ENCODE data around the gene POU6F2.

Gene POU6F2

DNA sequence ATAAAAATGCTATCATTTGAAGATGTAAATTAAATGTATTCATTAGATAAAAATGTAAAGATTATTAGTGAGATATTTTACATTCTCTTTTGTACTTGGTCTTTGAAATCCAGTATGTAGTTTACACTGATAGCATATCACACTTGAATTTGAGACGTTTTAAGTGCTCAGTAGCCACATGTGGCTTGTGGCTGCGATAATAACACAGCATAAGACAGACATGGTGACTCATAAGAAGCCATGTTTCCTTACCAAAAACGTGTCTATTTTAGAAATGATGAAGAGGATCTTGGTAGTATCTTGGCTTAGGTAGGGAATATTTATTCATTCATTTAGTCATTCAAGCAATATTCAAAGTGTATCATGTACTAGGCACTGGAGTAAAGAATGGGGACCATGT is 149.3 kb downstream of the POU6F2 start:
- no peak for DNase-seq (ENCODE audit: low read depth in 2 of 2)

DNA sequence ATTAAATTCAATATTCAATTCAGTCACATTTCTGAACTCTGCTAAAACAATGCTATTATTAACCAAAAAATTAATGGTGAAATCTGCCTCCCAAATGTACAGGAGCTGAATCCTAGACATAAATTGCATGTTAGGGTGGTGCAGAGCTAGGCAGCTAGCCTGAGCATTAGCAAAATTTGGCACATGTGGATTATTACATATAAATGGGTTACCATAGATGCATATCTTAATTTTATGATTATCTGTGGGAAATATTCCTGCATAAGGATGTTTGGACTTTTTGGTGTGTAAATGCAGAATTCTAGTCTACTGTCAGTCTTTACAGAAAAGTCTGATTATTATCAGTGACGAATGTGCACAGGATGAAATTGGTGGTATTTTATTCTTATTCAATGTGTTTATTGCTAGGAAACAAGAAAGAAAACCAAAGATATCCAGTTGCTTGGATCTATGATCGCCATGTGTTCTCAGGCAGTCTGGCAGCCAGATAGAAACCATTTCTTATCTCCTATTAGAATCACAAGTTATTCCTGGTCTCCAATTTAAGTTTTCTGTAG is 150.7 kb downstream of the POU6F2 start:
- DNase-seq (ENCODE audit: low read depth in 2 of 2), result no peak

DNA sequence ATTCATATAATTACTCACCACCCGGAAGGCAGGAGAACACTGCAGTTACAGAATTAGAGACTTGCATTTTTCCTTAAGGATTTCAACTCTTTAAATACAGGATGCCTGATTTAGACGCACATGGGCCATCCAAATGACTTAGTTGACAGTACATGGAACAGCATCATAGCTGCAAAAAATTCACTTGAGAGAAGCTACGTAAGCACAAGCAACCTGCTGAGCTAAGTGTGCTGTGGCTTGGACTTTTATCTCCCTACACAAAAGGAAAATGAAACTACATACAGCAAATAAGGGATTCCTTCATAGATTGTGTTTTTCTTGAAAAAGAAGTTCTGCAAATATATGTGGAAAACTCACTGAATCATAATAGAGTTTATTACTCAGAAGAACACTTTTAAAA is 152.6 kb downstream of the POU6F2 start:
- no peak for DNase-seq (ENCODE audit: low read depth in 2 of 2)

DNA sequence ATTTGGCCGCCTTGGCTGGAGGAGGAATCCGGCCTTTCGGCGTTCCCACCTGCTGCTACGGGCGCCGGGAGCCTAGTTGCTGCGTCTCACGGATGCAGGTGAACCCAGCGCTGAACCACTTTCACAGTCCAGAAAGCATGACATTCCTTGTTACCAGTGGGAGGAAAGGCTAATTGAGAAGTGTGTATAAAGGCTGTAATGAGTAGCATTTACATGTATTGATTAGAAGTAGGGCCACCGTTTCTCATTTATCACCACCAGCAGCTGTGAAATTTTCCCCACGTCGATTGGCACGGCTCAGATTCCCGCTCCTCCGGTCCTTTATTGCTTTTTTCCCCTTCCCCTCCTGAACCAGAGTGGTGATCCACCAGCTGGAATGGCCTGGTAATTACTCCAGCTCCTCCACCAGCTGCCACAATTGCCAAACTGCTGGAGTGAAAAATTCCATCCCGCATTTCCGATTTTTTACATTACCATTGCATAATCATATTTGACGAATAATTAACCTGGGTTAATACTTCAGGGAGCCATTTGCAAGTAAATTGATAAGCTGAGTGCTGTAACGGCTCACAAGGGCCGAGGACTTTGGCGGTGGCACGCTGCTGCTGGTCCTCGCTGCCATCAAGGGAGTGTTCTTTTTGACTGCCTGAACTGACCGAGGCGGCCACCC is 153.3 kb downstream of the POU6F2 start:
- DNase-seq (ENCODE audit: low read depth in 2 of 2), result no peak

DNA sequence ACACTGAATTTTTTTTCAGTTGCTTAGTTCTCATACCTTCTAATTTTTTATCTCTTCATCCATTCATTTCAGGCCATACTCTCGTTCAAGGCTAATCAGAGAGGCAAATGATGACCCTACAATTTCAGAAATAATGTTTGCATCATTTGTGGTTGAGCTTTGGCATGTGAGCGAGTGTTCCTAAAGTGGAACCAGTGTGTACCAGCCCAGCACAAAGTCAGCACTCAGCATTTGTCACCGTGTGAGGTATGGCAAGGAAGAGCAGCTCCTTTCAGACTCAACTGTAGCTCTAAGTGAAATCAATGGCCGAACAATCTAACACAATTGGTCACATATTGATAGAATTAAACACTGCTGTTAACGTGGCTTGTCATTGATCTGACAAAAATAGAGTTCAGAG is 154.6 kb downstream of the POU6F2 start:
- no peak for DNase-seq (ENCODE audit: low read depth in 2 of 2)

DNA sequence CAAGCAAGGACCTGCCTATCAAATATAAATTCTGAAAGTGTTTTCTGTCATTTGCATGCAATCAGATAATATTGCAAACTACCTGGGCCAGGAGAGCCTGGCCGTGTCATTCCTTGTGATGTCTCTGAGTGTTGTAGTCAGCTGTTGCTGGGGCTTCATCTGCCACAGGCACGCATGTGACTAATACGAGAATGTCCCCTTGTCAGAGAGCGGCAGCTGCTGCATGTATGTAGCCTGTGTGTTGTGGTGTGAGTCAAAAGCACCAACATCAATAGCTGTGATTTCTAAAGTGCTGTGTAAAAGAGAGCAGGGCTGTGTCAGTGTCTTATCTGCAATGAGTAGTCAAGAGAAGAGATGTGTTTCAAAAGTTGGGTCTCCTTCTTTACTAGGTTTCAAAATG is 155.4 kb downstream of the POU6F2 start:
- no peak for DNase-seq (ENCODE audit: low read depth in 2 of 2)

DNA sequence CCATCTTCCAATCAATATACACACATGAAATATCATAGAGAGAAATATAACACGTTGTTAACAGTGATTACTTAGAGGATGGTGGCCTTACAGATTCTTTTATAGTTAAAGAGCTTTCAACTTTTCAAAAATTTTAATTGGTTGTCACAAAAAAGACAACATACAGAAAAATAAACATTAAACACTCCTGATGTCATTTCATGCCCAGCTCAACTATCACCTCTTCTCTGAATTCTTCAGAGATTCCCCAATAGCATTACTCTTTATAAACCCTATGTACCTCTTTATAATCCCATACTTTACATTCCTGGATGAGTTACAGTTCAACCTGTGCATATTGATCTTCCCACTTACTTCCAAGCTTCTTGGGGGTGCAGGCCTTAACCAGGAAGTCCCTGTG is 159.8 kb downstream of the POU6F2 start:
- no peak for DNase-seq (ENCODE audit: low read depth in 2 of 2)

DNA sequence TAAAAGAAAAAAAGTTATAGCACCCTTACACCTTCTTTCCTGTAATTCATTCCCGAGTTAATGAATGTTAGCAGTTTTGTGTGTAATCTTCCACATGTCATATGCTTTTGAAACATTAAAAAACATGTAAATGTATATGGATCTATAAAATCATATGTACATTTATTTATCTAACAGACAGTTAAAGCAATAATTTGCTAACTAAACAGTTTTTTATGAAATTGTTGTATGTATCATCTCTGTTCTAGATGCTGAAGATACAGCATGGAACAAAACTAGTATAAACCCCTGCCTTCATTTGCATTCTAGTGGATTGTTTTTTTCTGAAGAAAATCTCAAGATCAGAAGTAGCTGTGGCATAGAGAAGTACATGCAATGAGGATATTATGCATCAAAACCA is 165.0 kb downstream of the POU6F2 start:
- no peak for DNase-seq (ENCODE audit: low read depth in 2 of 2)

DNA sequence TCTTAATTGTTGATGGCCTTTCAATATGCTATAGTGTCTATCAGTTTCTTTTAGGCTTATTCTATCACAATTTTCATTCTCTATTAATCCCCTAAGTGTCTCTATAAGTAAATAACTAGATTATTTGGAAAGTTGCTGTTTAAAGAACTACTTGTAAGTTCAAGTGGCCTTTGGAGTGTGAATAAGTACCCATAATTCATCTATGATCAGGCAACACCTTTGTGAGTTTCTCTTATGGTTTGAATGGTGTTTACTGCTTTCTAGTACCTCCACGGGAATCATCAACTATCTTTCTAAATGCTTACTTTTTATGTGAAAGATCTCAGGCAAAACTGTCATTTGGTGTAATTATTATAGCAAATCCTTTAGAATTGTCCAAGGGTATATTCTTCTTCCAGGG is 166.7 kb downstream of the POU6F2 start:
- DNase-seq (ENCODE audit: low read depth in 2 of 2), result no peak

DNA sequence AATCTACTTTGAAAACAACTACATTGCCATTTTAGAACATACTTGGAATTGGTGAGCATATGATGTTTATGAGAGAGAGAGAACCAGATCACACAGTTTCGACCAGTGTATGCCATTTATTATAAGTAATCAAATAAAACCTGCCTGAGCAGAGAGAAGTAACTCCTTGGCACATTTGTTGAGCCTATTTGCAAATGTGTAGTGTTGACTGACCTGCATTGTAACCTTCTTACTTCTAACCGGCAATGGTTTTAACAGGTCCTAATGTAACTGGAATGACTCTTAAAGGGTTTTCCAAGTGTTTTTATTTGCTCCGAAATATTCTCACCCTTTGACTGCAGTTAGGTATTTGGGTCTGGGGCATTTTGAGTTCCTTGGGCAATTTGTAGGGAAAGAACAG is 167.6 kb downstream of the POU6F2 start:
- DNase-seq (ENCODE audit: low read depth in 2 of 2), result no peak

DNA sequence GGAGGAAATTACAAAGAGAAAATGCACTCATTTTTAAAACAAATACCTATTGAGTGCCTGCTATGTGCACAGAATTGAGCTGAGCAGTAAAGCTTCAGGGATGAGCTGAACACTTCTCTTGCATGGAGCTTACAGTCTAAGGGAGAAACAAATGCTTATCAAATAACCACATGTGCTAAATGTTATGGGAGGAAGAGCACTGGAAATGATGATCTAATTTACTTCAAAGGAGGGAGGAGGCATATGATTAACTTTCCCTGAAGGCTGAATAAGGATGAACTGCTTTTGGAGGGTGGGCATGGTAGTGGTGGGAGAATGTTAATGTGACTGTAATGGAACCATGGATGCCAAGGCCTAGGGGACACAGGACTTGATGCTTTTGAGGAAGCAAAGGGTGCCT is 168.2 kb downstream of the POU6F2 start:
- DNase-seq (ENCODE audit: low read depth in 2 of 2), result no peak

DNA sequence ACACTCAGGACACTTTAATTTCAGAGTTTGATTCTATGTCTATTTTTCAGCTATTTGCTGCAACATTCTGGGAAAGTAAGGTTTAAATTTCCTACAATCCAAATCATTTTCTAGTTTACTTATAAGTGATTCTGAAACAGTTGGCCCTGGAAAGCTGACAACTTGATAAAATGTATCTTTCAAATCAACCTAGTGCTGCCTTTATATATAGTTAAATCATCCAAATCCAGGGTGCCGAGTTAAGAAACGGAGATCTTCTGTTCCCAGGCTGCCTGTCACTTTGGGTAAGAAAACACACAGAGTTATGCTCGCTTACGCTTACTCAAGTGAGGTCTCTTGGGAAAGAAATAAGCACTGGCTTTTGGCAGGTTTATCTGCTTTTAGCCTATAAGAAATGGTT is 175.0 kb downstream of the POU6F2 start:
- DNase-seq (ENCODE audit: low read depth in 2 of 2), result no peak

DNA sequence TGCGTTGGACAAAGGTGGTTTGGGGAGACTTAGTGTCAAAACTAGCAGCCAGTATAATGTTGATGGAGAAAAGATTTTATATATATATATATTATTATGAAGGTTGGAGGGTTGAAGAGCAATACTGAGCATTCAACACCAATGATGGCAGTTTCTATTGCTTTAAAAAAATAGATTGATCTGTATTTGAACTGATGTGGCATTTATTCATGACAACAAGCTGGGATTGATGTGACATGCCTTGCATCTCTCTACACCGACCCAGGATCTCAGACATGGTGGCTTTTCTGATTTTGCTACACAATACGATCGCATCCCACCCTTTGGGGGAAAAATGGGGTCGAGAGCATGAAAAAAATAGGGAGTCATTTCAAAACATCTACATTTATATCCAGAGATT is 175.4 kb downstream of the POU6F2 start:
- DNase-seq (ENCODE audit: low read depth in 2 of 2), result no peak

DNA sequence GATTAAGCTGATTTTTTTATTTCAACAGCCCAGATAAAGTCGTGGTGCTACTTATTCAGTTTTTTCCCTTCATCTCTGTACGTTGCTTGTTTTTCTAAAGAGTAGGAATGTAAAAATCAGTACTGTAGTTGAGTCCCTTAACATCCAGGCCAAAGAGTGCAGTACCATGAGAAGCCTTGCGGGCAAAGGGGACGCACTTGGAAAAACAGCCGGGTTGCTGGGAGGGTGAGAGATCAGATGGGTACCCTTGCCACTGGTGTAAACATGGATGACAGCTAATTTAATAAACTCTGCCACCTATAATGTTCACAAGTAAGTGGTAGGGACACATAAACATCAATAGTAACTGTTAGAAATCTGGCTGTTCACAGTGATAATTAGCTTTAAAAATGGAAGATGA is 175.9 kb downstream of the POU6F2 start:
- no peak for DNase-seq (ENCODE audit: low read depth in 2 of 2)

DNA sequence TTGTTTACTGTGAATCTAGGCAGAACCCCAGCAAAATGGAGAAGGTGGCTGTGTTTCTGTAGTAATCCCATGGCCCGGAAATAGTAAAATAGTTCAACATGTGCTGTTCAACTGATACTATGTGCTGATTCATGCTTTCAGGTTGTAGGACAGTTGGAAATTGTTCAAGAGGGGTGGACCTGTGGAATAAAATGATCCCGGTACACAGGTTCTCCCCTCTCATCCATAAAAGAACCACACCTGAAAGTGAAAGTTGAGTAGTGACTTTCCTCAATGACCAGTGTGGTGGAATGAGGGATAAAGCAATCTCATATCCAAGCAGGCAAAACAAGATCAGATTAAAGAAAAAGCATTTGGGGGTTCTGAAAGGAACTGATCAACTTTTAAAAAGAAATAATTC is 177.1 kb downstream of the POU6F2 start:
- DNase-seq (ENCODE audit: low read depth in 2 of 2), result no peak

DNA sequence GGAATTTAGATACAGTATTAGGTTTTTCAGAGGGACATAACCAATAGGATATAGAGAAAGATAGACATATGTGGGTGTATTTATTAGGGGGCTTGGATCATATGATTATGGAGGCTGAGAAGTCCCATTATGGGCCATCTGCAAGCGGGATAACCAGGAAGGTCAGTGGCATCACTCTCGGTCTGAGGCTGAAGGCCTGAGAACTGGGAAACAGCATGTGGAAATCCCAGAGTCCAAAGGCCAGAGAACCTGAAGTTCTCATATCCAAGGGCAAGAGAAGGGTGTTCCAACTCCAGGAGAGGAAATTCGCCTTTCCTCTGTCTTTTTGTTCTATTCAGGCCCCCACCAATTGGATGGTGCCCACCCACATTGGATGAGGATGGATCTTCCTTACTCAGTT is 180.7 kb downstream of the POU6F2 start:
- no peak for DNase-seq (ENCODE audit: low read depth in 2 of 2)

DNA sequence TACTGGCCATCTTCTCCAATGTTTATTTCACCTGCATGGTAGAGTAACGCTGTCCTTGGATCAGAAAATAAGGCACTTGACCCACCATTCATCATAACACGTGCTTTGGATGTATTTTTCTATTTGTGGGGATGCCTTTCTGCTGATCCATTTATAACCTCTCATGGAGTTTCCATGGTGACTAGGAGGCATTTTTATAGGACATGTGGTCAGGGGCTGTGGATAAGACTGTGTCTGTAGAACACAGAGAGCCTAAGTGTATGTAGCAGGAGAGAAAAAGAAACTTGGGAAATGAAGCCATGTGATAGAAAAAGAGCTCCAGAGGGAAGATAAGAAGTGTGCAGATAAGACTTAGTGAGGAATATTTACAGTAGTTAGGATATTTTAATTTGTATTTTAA is 184.2 kb downstream of the POU6F2 start:
- no peak for DNase-seq (ENCODE audit: low read depth in 2 of 2)

DNA sequence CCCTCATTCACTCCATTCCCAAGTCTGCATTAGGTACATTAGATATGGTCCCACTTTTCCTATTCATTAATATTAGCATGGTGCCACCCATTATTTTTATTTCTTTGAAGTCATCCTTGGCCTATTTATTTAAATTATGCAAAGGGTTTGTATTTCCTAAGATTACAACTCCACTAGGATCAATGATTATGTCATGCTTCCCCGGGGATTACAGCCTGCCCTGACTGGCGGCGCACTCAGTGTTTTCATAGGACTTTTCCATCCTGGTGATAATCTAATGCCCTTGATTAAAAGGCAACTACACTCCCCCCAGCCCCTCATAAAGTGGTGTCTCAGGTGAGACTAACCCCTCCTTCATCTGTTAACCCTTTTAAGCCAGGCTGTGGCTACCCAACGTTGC is 187.2 kb downstream of the POU6F2 start:
- no peak for DNase-seq (ENCODE audit: low read depth in 2 of 2)

DNA sequence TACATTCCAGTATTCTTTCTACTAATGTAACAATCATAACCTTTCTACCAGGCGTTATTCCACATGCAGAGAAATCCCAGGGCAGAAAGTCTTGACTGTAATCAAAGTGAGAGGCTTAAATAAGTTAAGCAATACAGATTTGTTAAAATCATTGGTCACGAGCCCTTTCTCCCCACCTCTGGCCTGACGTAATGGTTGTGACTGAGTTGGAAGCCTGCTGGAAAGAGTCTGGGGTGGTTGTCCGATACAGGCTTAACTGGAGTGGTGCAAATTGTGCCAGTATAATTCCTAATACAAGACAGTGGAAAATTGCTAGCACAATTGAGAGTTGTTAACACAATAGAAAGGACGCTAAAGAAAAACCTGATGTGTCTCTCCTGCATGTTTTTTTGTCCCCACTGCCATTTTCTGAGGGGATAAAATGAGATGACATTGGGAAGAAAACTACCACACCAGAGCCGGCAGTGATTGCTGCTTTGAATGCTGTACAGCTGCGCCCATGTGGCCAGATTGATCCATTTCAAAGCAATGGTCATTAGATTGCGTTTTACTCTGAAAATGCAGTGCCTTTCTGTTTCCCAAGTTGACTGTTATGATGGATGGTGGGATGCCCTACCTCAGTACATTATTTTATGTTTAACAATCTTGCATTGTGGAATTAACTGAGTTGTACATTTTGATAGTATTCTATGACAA is 190.8 kb downstream of the POU6F2 start:
- no peak for DNase-seq (ENCODE audit: low read depth in 2 of 2)

DNA sequence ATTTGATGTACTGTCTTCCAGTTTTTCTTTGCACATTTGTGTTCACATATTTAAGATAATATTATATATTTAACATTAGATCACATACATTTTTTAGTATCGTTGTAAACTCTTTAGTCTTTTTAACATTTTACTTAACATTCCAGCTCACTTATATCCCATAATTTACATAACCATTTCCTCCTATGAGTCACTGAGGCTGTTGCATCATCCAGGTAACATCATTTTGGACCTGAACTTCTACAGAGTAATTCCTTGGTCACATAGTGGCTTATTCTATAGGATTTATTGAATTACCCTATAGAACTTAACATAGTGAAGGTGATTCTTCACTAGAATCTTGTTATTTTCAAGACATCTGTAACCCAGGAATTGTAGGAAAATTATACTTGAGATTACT is 194.4 kb downstream of the POU6F2 start:
- DNase-seq (ENCODE audit: low read depth in 2 of 2), result no peak

DNA sequence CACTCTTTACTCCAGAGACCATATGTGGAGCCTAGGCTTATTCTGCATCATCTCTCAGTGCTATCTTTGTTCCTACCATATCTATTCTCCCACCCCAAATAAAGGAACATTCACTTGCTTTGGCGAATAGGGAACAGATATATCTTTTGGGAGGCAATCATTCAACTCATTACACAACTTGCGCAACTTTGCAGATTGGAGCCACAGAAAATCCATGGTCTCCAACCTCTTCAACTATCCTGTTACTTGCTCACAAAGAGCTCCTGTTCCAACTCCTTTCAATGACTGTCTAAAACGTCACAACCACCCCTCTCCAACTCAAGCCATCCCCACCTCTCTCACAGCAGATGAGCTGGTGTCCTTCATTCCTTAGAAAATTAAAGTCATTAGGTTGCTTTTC is 203.7 kb downstream of the POU6F2 start:
- no peak for DNase-seq (ENCODE audit: low read depth in 2 of 2)

DNA sequence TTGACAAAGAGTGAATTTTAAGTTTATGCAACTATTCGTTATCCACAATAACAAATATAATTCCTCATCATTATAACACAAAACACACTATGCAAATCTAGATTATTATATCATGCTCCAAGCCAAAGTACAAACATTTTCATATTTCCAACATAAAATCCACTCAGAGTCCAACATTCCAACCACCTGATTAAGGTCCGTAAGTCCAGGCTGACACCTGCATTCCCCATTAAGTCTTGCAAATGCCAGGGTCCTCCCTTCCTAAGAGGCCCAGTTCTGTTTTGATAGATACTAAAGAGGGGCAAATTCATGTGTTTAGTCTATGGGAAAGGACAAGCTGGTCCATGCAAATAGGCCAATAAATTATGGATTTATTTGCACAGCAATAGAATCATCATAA is 206.1 kb downstream of the POU6F2 start:
- no peak for DNase-seq (ENCODE audit: low read depth in 2 of 2)

DNA sequence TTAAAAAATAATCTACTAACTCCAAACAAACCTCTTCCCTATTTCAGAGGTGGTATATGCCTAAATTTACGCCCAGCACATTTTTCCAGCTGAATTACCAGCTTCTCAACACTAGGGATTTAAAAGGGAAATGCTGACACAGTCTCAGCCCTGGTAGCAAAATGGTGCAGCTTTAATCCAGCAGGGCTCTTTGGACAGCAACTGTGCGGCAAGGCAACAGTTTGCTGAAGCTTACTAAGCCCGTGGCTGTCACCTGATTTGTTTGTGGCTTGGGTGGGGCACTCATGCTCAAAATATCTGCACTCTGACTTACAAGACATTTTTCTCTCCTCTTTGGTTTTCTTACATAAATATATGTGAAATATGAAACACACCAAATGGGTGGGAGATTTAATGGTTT is 206.7 kb downstream of the POU6F2 start:
- no peak for DNase-seq (ENCODE audit: low read depth in 2 of 2)

DNA sequence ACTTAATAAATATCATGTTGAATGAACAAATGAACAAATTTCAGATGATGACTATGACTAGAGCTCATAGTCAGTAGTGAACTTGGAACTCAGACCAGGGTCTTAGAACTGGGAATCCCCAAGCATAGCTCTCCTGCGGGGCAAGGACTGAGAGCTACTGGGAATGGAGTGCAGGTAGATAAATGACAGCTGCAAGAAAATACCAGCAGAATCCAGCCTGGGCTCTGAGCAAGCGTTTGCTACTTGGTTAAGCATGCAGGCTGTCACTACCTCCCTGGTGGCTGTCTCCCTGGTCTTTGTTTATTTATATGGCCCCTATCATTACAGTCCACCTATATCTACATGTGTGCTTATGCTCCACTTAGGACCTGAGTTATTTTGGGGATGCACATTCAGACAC is 208.4 kb downstream of the POU6F2 start:
- DNase-seq (ENCODE audit: low read depth in 2 of 2), result no peak
